ENCODE results near the gene TPD52L1. TPM values are rescaled to one million over a fixed set of nuclear protein-coding genes. Genes with fewer than 3 reads are reported as not detected.

Gene TPD52L1
- total and polyA plus RNA-seq, 2 donors (not counting 3 experiments of a cell fraction or from before 2014, with no cell fraction given), result 0.29 to 0.37 TPM

GRCh38 chr6:125220712-125221111 is 67.1 kb downstream of the TPD52L1 start:
- FAIRE-seq, result no peak

More at GRCh38 chr6:125220712-125221111, 67.1 kb downstream of the TPD52L1 start:
- ChIA-PET CTCF (interaction anchor here (0.6 to 1.6 kb wide), 2 partner anchors 10 to 908 kb away, joined by 3 read pairs; no protein-coding TSS in a partner anchor), POLR2A (no interaction called here)
- no peak overlapping the region for H3K9ac ChIP-seq (replicated peaks; ENCODE audit: extremely low read depth, insufficient read depth, low read length)
- no peak for DNase-seq (ENCODE audit: low read depth, low spot score)
- H3K27ac ChIP-seq (ENCODE audit: insufficient read depth, low read depth, low read length), result no peak overlapping the region
- H3K36me3 ChIP-seq (ENCODE audit: control insufficient read depth in 2 of 2, extremely low read depth in 1 of 2, insufficient read depth in 2 of 2, low read length in 2 of 2), result no peaks in the 10 kb centered on the region
- no peak overlapping the region for H3K4me3 ChIP-seq (replicated peaks in 1 of 3; ENCODE audit: insufficient read depth in 1 of 3, low read depth in 1 of 3, low read length in 3 of 3)
- no TSS peak for BruUV-seq (replicated peaks)
- no peaks in the 10 kb centered on the region for H4K20me1 ChIP-seq (replicated peaks; ENCODE audit: control insufficient read depth, extremely low read depth, insufficient read depth, low read length)
- H3K9me3 ChIP-seq (replicated peaks; ENCODE audit: control insufficient read depth, insufficient read depth, low read length), result no peaks in the 10 kb centered on the region
- no peaks in the 10 kb centered on the region for H3K9me1 ChIP-seq (replicated peaks; ENCODE audit: control insufficient read depth, extremely low read depth, insufficient read depth, low read length)
- no peak for TF ChIP-seq POLR2AphosphoS5 (IDR thresholded peaks at IDR 0.05; ENCODE audit: insufficient read depth, low read depth, low read length)
- no peak for TF ChIP-seq EZH2 (IDR thresholded peaks at IDR 0.05; ENCODE audit: borderline replicate concordance, low read depth, low read length, severe bottlenecking)
- TF ChIP-seq POLR2A (IDR thresholded peaks at IDR 0.05; ENCODE audit: low read depth, low read length), result no peak
- no peak for TF ChIP-seq JUN (IDR thresholded peaks at IDR 0.05; ENCODE audit: borderline replicate concordance, insufficient read depth, insufficient read length, low read depth)
- TF ChIP-seq GATA2 (IDR thresholded peaks at IDR 0.05; ENCODE audit: insufficient read depth, insufficient read length, low read depth, low read length), result no peak
- no peak for TF ChIP-seq FOS (IDR thresholded peaks at IDR 0.05; ENCODE audit: borderline replicate concordance, insufficient read depth, low read length)
- no peak for TF ChIP-seq MYC (IDR thresholded peaks at IDR 0.05; ENCODE audit: low read depth, low read length)
- no peak for TF ChIP-seq CTCF (IDR thresholded peaks at IDR 0.05; ENCODE audit: extremely low read depth in 1 of 2, insufficient read depth in 1 of 2, low read depth in 1 of 2, low read length in 2 of 2)
- TF ChIP-seq MAX (IDR thresholded peaks at IDR 0.05; ENCODE audit: insufficient read depth, insufficient read length), result no peak
- no peaks in the 10 kb centered on the region for H3K79me2 ChIP-seq (ENCODE audit: control insufficient read depth, insufficient read depth, low read length)
- H3K4me1 ChIP-seq (ENCODE audit: control insufficient read depth, extremely low read depth, insufficient read depth, low read length), result no peaks in the 10 kb centered on the region
- H2AFZ ChIP-seq (ENCODE audit: low read depth, low read length), result no peak overlapping the region
- H3K27me3 ChIP-seq (ENCODE audit: control insufficient read depth in 2 of 2, insufficient read depth in 2 of 2, low read length in 2 of 2), result no peaks in the 10 kb centered on the region
- intact Hi-C loops (cut with micrococcal nuclease) (no loop called here), dilution Hi-C loops (cut with MboI; ENCODE audit: extremely low pct_ligation_motif_present, low sequenced_read_pairs) (no loop called here)
- H3K4me2 ChIP-seq (ENCODE audit: insufficient read depth, low read length), result no peak overlapping the region

Measured in endothelial cell of umbilical vein (primary cell).